HG03139 (cell line): ENCODE measurements around the gene PDZD7.

ENCODE experiments used
- ATAC-seq: cut with Tn5 transposase; IDR thresholded peaks from one replicate; pipeline ENCODE4 v1.9.1; 2021; ENCODE audit not compliant: unreplicated experiment

The PDZD7 gene

GRCh38 chr10:101005361-101005760, 25.6 kb downstream of the PDZD7 start:
- ATAC-seq, result no peak

- no peak for ATAC-seq
Measured at GRCh38 chr10:101003639-101004206, 27.2 kb downstream of the PDZD7 start.

- ATAC-seq, result no peak
Measured at GRCh38 chr10:101002456-101002855, 28.5 kb downstream of the PDZD7 start.

GRCh38 chr10:101001659-101002035, 29.3 kb downstream of the PDZD7 start:
- no peak for ATAC-seq

GRCh38 chr10:101000915-101001658, 29.8 kb downstream of the PDZD7 start:
- no peak for ATAC-seq

GRCh38 chr10:101000127-101000914, 30.6 kb downstream of the PDZD7 start:
- no peak for ATAC-seq

- peak; percentile 9 for ATAC-seq
Measured at GRCh38 chr10:100999742-101000126, 31.2 kb downstream of the PDZD7 start, which contains the start of gene LZTS2. Gene LZTS2 (plus strand): TSS chr10:100999808. CDS start chr10:101002539, 2,731 bp downstream.

- ATAC-seq, result peak; percentile 35
Measured at GRCh38 chr10:100998991-100999741, 31.8 kb downstream of the PDZD7 start.

GRCh38 chr10:100998183-100998990, 32.5 kb downstream of the PDZD7 start:
- no peak for ATAC-seq

GRCh38 chr10:100997360-100998182, 33.4 kb downstream of the PDZD7 start:
- ATAC-seq, result no peak

- no peak for ATAC-seq
Measured at GRCh38 chr10:100996678-100997359, 34.1 kb downstream of the PDZD7 start.

GRCh38 chr10:100995181-100995580, 35.7 kb downstream of the PDZD7 start:
- ATAC-seq, result no peak

- no peak for ATAC-seq
Measured at GRCh38 chr10:100993986-100994708, 36.8 kb downstream of the PDZD7 start.

- no peak for ATAC-seq
Measured at GRCh38 chr10:100989088-100989487, 41.8 kb downstream of the PDZD7 start.

- no peak for ATAC-seq
Measured at GRCh38 chr10:100988166-100988565, 42.8 kb downstream of the PDZD7 start.

- ATAC-seq, result no peak
Measured at GRCh38 chr10:100987685-100988049, 43.3 kb downstream of the PDZD7 start.

- peak; percentile 76 for ATAC-seq
Measured at GRCh38 chr10:100986952-100987684, 43.8 kb downstream of the PDZD7 start, which contains the start of the genes MRPL43 and TWNK. Gene MRPL43 (minus strand): TSS chr10:100987497. CDS start chr10:100987443, 54 bp downstream. Gene TWNK (plus strand): TSS chr10:100987543. CDS start chr10:100988211, 668 bp downstream.

- no peak for ATAC-seq
Measured at GRCh38 chr10:100986623-100986951, 44.3 kb downstream of the PDZD7 start.
